Activated CD8-positive, alpha-beta T cell treated with anti-CD3 and anti-CD28 coated beads for 36 hours (primary cell): ENCODE results near the gene ACTBL2. TPM values are rescaled to one million over a fixed set of nuclear protein-coding genes. Genes with fewer than 3 reads are reported as not detected.

Experiments
- ATAC-seq: fragments of 200-7000 bp; cut with Tn5 transposase; one replicate; pipeline ENCODE4 v1.10.0; 2021; ENCODE audit warnings: mild to moderate bottlenecking, moderate library complexity
- CTCF ChIA-PET: fragments of 350-600 bp; sonication (Branson Sonifier 250); formaldehyde crosslinking; loops from one replicate; lab custom pipeline; 2021; ENCODE audit warnings: antibody characterized with exemption; lab: Charles Lee
- POLR2A ChIA-PET: fragments of 350-600 bp; sonication (Branson Sonifier 250); formaldehyde crosslinking; loops from one replicate; lab custom pipeline; 2021; ENCODE audit warnings: antibody characterized with exemption; lab: Charles Lee
- DNase-seq: peaks from one replicate; pipeline ENCODE4 v3.0.0-alpha.2; 2020
- H3K27ac Mint-ChIP-seq: one replicate; pipeline ENCODE4 v1.8.0; 2021; ENCODE audit warnings: mild to moderate bottlenecking, mixed read lengths
- H3K27me3 Mint-ChIP-seq: one replicate; pipeline ENCODE4 v1.8.0; 2021; ENCODE audit warnings: mixed read lengths
- H3K36me3 Mint-ChIP-seq: one replicate; pipeline ENCODE4 v1.8.0; 2021; ENCODE audit warnings: low read depth, mixed read lengths
- H3K4me1 Mint-ChIP-seq: one replicate; pipeline ENCODE4 v1.8.0; 2021; ENCODE audit warnings: low read depth, mixed read lengths
- H3K4me3 Mint-ChIP-seq: one replicate; pipeline ENCODE4 v1.8.0; 2021; ENCODE audit warnings: mild to moderate bottlenecking, moderate library complexity, mixed read lengths
- H3K9me3 Mint-ChIP-seq: one replicate; pipeline ENCODE4 v1.8.0; 2021; ENCODE audit warnings: mixed read lengths
- CTCF ChIP-seq: fragments of 200-600 bp; IDR thresholded peaks from one replicate; pipeline ENCODE4 v1.8.0; 2022; ENCODE audit warnings: antibody characterized with exemption, mild to moderate bottlenecking
- intact Hi-C: fragments of 100-400 bp; cut with micrococcal nuclease; formaldehyde crosslinking; loops from one replicate; pipeline ENCODE4 v1.10.0; 2022
- total RNA-seq, 2 experiments: library from RNA; stranded (reverse); gene quantifications; one replicate each; pipeline ENCODE4 v1.2.3, GENCODE V29; 2021

The ACTBL2 gene
- total RNA-seq, 2 experiments from 2014 or later = not detected

DNA sequence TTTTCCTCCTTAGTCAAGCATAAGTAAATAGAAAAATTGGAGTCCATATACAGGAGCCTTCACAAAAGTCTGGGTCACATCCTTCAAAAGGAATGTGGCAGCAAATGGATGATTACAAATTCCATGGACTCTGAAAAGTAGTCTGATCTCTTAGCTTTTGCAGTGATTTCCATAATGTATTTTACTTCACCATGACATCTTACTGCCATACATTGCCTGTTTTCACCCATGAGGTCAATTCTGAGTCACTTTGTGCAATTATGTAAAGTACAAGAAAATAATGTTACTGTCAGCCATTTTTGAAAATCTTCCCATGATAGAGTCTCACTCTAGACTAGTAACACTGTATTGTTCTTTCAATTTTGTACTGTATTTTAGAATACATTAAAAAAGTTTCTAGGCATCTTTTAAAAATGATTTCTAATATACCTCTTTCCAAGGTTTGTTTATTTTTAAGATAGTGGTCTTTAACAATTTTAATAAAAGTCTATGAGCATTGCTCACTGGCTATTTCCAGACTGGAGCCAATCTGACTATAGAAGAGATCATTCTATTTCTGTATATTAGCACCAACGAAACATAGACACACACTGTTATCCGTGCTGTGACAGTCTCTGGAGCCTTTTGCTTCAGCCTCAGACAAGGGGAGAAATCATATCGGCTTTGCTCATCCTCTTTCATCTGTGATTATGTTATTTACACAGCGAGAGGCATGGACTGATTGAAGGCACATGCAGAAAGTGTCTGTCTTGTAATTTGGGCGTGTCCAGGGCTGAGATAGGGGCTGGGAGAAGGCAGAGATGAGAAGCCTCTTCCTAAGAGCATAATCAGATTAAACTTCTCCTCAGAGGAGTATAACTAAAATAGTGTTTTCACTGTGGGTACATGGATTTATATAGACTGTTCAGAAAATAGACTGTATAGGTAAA lies 22.9 kb upstream of the ACTBL2 start:
- ChIA-PET CTCF (no interaction called here), POLR2A (interaction anchor here (0.8 kb wide), 1 partner anchor 266 kb away, joined by 3 read pairs; no protein-coding TSS in a partner anchor)
- Mint-ChIP-seq H3K4me1 (no peaks in the 10 kb centered on the region), H3K9me3 (no peaks in the 10 kb centered on the region), H3K27me3 (peaks cover under 1% of the 10 kb centered on the region), H3K27ac (no peak overlapping the region), H3K4me3 (no peak overlapping the region), H3K36me3 (no peaks in the 10 kb centered on the region)
- no peak for ATAC-seq
- DNase-seq = no peak
- intact Hi-C loops = no loop called here
- TF ChIP-seq CTCF = no peak

GRCh38 chr5:57504357-57504756 lies 21.7 kb upstream of the ACTBL2 start:
- Mint-ChIP-seq H3K4me1 (peaks cover 4% of the 10 kb centered on the region), H3K27ac (no peak overlapping the region), H3K9me3 (no peaks in the 10 kb centered on the region), H3K36me3 (no peaks in the 10 kb centered on the region), H3K4me3 (no peak overlapping the region), H3K27me3 (no peaks in the 10 kb centered on the region)
- CTCF ChIA-PET = no interaction called here
- TF ChIP-seq CTCF = no peak
- intact Hi-C loops = no loop called here
- POLR2A ChIA-PET = interaction anchor here (0.8 kb wide), 1 partner anchor 490 kb away, joined by 3 read pairs; no protein-coding TSS in a partner anchor
- DNase-seq = no peak
- no peak for ATAC-seq

DNA sequence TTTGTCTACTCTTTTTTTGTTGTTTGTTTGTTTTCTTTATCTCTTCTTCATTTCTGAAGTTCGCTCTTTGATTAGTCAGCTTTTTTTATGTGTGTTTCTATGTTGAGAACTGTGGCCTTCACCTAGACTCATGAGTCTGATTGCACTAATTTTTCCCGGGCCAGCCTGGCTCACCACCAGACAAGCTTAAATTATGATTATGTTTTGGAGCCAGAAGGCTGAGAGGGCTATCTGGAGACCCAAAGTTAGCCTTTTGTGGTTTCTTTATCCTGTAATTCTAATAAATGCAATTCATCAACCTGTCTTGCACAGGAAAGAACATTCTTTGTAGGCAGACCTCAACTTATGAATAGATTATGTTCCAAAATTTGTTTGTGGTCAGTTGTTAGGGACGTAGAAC lies 20.8 kb upstream of the ACTBL2 start:
- ChIA-PET POLR2A (no interaction called here), CTCF (no interaction called here)
- ATAC-seq (no peak), DNase-seq (no peak)
- intact Hi-C loops = no loop called here
- no peaks in the 10 kb centered on the region for H3K36me3 Mint-ChIP-seq
- no peak overlapping the region for H3K4me3 Mint-ChIP-seq
- H3K4me1 Mint-ChIP-seq = peaks cover 7% of the 10 kb centered on the region
- H3K9me3 Mint-ChIP-seq = no peaks in the 10 kb centered on the region
- H3K27ac Mint-ChIP-seq = no peak overlapping the region
- TF ChIP-seq CTCF = no peak
- no peaks in the 10 kb centered on the region for H3K27me3 Mint-ChIP-seq

GRCh38 chr5:57501414-57502201 lies 19.0 kb upstream of the ACTBL2 start:
- DNase-seq (no peak), ATAC-seq (no peak)
- no peak overlapping the region for H3K4me3 Mint-ChIP-seq
- no peak overlapping the region for H3K27ac Mint-ChIP-seq
- CTCF ChIA-PET = interaction anchor here (0.7 kb wide), 1 partner anchor 204 kb away, joined by 5 read pairs; no protein-coding TSS in a partner anchor
- no peak for TF ChIP-seq CTCF
- no peaks in the 10 kb centered on the region for H3K36me3 Mint-ChIP-seq
- H3K27me3 Mint-ChIP-seq = no peaks in the 10 kb centered on the region
- POLR2A ChIA-PET = interaction anchor here (0.6 to 1.7 kb wide), 3 partner anchors 10 to 192 kb away, joined by 3 to 4 read pairs (median 3); no protein-coding TSS in a partner anchor
- peaks cover 7% of the 10 kb centered on the region for H3K4me1 Mint-ChIP-seq
- H3K9me3 Mint-ChIP-seq = no peaks in the 10 kb centered on the region
- intact Hi-C loops = no loop called here
